ENCODE data around the gene SLC20A1. TPM values are rescaled to one million over a fixed set of nuclear protein-coding genes. Genes with fewer than 3 reads are reported as not detected.
"Not testable (repeated sequence)": the region's sequence is repeated elsewhere in the genome, so short reads cannot be mapped to it uniquely, and the experiment has no call there.

Gene SLC20A1
- polyA plus RNA-seq, 3 donors: 40.0 to 51.5 (median 49.1) TPM

DNA sequence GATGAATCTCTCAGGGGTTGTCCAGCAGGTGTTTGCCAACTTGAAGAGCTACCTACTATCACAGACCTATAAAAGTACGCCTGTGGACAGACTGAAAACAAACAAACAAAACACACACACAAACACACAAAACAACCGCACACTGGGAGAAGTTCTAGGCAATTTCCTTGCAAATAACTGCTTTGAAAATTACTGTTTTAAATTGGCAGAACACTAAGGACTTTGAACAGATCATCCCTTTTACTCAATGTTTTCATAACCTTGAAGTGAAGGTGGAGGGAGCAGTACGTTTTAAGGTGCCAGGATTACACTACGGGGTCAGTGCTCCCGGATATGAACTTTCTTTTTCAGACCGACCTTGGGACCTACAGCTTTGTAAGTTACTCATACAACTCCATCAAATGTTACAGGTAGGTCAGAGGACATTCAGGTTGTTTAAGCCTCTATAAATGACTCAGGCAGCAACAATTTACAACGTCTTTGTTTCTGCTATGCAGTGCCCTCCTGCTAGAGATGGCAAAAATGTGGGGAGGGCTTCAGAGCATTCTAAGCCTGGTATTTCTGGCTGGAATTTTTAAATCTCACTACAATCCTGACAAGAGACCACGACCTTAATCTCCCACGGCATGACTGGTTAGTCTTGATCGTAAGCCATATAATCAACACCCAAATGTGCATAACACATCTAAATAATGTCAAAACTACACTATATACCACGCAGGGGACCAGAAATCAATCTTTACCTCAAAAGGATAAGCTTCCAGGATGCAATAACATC lies 1.4 kb upstream of the SLC20A1 start:
- no peak for DNase-seq

DNA sequence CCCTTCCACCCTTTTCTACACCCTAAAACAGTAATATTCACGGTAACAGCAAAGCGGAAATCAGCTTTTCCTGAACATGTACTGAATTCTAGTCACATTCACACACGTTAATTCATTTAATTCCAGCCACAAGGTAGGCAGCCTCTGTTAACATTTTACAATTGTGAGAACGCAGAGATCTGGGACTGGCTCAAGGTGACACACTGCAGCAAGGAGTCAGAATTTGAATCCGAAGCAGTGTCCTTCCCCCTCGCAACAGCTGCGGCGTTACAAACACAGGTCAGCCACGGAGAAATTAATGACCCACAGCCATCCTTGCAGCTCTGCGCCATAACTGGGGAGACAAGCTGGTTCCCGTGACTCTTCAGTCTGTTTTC lies 818 bp upstream of the SLC20A1 start:
- DNase-seq: no peak

DNA sequence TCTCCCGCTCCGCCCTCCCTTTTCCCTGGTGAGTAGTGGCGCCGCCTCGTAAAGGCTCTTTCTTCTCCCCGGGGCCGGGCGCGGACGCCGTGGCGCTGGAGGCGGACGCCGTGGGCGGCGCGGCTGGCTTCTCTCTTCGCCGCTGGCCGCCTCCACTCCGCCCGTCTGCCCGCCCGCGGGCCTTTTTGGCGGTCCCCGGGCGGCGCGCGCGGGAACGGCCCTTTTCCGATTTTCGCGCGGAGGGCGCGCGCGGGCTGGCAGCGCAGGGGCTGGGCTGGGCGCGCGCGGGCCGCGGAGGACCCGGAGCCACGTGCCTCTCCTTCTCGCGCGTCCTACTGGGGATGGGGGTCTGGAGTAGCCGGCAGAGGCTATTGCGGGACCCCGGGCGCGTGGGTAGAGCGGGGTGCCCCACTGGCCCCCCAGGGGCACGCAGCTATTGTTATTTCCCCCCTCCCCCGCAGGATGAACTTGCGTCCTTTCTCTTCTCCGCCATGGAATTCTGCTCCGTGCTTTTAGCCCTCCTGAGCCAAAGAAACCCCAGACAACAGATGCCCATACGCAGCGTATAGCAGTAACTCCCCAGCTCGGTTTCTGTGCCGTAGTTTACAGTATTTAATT lies 472 bp downstream of the SLC20A1 start:
- no peak for DNase-seq

DNA sequence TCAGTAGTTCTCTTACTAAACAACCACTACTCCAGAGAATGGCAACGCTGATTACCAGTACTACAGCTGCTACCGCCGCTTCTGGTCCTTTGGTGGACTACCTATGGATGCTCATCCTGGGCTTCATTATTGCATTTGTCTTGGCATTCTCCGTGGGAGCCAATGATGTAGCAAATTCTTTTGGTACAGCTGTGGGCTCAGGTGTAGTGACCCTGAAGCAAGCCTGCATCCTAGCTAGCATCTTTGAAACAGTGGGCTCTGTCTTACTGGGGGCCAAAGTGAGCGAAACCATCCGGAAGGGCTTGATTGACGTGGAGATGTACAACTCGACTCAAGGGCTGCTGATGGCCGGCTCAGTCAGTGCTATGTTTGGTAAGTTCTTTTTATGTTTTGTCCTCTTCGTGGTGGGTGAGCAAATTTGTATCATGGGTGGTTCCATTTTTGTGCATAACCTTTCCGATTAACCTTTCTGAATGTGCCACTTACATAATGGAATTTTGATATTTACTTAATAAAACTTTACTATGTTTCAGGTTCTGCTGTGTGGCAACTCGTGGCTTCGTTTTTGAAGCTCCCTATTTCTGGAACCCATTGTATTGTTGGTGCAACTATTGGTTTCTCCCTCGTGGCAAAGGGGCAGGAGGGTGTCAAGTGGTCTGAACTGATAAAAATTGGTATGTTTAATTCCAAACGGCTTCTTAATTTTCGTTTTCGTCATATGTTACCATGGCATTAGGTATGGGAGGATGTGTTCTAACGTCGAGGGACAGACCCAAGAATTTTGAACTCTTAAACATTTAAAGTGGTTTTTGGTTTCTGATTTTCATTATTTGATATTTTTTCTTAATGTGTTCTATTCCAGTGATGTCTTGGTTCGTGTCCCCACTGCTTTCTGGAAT lies 1.3 kb downstream of the SLC20A1 start:
- DNase-seq: no peak

DNA sequence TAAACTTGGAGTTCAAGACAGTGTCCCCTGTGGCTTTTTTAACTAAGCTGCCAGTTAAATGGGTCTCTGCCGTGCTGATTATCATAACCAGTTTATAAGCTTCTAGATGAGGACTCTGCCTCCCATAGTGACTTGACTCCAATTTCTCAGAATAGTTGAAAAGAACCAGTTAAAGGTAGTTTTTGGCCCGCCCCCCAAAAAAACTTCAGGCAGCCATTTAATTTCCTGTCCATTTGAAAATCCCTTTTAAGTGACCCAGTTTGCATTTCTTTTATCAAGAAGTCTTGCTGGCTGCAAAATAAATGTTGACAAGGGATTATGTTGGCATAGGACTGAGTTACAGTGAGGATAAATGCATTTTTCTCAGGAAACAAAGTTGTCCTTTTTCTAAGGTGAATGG lies 2.3 kb downstream of the SLC20A1 start:
- no peak for DNase-seq

DNA sequence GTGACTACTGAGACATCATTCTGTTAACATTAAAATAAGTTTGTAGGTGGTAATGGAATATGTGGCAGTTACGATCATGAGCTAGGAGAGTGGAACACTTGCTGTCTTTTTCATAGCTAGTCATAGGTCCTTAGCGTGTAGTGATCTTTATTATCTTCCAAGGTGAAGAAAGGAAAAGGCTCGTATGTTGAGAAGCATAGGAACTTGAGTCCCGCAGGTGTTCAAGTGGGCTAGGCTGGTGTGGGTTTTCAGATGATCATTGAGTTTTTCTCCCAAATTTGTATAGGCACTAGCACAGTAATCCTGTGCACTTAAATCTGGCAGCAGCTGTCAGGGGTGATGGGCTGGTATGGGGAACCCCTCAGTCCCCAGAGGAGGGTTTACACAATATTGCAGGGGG lies 10.9 kb downstream of the SLC20A1 start:
- no peak for DNase-seq

DNA sequence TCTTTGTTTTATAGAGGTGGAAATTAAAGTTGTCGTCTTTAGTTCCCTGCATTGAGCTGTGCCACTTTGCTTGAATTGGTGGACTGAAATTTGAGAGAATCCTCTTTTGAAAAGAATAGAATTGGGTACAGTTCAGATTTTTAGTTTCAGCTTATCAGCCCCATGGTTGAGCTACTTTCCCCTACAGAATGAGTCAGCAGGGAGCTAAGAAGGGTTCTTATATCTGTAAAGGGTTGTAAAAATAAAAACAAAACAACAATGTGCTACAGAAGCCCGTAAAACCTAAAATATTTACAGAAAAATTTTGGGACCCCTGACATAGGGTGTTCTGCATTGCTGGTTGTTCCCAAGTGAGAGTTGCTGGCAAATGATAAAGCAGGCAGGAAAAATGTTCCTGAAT lies 12.6 kb downstream of the SLC20A1 start:
- no peak for DNase-seq

DNA sequence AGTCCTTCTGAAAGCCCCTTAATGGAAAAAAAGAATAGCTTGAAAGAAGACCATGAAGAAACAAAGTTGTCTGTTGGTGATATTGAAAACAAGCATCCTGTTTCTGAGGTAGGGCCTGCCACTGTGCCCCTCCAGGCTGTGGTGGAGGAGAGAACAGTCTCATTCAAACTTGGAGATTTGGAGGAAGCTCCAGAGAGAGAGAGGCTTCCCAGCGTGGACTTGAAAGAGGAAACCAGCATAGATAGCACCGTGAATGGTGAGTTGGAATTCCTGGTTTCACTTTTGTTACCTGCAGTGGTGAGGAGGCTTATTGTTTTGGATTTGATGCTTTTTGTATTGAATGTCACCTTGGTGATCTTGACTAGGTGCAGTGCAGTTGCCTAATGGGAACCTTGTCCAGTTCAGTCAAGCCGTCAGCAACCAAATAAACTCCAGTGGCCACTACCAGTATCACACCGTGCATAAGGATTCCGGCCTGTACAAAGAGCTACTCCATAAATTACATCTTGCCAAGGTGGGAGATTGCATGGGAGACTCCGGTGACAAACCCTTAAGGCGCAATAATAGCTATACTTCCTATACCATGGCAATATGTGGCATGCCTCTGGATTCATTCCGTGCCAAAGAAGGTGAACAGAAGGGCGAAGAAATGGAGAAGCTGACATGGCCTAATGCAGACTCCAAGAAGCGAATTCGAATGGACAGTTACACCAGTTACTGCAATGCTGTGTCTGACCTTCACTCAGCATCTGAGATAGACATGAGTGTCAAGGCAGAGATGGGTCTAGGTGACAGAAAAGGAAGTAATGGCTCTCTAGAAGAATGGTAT lies 13.3 kb downstream of the SLC20A1 start:
- no peak for DNase-seq

DNA sequence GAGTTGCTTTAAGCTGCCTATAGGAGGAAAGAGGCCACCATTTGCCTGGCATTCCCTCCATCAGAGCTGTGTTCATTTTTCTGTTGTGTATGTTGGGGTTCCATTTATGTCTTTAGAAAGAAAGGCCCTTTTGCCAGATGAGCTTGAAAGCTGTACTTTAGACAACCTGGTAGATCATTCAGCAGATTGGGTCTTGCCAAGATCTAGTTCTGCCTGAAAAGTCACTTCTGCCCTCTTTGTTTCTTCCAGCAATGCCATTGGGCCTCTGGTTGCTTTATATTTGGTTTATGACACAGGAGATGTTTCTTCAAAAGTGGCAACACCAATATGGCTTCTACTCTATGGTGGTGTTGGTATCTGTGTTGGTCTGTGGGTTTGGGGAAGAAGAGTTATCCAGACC lies 14.4 kb downstream of the SLC20A1 start:
- no peak for DNase-seq

DNA sequence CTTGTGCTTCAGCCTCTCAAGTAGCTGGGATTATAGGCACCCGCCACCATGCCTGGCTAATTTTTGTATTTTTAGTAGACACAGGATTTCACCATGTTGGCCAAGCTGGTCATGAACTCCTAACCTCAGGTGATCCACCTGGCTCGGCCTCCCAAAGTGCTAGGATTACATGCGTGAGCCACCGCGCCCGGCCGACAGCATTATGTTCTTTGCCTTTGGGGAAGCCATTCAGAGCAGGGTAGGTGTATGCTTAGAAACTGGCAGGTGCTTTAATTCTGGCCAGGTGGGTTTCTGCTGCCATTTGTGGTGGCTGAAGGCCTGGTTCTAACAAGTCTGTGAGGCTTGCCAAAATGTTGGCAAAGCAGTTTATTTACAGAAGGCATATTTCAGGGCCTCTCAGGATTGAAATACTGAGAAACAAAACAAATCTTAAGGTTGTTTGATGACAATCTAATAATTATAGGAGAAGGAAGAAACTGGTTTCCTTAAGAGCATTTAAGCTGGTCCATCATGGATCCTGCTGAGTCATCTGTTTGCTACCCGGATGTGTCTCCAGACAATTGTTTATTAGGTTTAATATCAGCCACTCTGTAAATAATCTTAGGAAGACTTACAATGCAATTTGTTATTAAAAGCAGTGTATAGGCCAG lies 16.0 kb downstream of the SLC20A1 start:
- no peak for DNase-seq

DNA sequence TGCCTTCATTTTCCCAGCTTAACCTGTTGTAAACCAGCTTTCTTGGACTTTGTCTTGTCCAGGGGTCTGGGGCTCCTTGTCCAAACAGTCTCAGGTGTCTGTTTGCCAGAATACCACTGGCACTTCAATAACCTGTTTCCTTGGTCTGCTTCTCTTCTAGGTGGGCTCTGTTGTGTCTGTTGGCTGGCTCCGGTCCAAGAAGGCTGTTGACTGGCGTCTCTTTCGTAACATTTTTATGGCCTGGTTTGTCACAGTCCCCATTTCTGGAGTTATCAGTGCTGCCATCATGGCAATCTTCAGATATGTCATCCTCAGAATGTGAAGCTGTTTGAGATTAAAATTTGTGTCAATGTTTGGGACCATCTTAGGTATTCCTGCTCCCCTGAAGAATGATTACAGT lies 17.0 kb downstream of the SLC20A1 start:
- DNase-seq: no peak

DNA sequence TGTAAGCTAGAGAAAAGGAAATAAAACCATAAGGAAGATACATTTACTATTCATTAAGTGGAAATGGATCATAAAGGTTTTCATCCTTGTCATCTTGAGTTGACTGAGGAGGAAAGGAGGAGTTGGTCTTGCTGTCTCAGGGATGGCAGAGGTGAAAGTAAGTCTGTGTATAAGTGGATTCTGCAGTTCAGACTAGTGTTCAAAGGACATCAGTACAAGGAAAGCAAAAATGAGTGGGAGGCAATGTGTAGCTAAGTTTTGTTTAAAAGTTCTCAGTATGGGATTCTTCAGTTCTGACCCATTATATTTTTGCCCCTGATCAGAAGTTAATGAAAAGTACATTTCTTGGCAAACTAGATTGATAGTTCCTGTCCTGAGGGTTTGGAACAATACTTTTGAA lies 18.9 kb downstream of the SLC20A1 start:
- DNase-seq: no peak

DNA sequence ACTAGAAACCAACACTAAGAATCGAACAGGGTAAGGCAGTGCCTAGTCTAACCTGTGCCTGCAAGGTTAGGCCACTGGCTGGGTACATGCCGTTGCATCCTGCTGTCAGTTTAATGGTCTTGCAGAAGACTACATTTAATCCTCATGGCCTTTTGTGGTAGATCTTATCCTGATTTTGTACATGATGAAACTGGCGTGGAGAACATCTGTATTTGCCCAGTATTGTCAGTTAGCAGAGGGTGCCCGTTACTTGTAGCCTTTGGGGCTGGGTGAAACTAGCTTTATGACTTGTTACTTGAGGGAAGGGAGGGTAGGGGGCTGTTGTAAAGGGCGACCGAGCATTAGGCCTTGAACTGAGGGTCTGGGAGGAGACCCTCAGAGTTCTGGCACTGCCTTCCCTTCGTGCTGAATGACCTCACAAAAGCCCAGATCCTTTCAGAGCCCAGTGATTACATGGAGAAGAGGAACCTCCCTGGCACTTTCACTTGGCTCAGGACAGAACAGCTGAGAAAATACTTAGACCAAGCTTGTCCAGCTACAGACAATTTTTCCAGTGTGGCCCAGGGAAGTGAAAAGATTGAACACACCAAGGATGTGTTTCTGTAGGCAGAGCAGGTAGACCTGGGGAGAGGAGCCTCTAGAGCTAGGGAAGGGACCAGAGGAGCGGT lies 19.5 kb downstream of the SLC20A1 start:
- DNase-seq: no peak

DNA sequence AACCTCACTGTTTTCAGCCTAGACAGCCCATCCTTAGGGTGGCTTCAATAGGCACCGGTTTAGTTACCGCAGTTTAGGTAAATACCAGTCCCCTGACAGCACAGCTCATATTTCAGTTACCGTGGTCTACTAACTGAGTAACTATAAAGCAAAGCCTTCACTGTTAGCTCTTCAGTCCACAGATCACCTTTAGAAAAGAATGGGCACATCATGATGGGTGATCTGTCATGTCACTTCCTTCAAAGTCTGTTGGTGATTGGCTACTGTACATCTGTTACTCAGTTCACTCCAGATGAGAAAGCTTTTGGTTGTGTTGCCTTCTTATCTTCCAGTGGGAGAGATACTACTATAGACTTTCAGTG lies 21.0 kb downstream of the SLC20A1 start:
- no peak for DNase-seq

DNA sequence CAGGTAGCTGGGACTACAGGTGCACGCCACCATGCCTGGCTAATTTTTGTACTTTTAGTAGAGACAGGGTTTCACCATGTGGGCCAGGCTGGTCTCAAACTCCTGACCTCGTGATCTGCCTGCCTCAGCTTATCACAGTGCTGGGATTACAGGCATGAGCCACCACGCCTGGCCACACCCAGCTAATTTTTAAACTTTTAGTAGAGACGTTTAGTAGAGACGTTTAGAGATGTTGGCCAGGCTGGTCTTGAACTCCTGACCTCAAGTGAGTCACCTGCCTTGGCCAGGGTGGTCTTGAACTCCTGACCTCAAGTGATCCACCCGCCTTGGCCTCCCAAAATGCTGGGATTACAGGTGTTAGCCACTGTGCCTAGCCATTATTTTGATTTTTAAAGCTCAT lies 21.8 kb downstream of the SLC20A1 start:
- DNase-seq: not testable (repeated sequence)

DNA sequence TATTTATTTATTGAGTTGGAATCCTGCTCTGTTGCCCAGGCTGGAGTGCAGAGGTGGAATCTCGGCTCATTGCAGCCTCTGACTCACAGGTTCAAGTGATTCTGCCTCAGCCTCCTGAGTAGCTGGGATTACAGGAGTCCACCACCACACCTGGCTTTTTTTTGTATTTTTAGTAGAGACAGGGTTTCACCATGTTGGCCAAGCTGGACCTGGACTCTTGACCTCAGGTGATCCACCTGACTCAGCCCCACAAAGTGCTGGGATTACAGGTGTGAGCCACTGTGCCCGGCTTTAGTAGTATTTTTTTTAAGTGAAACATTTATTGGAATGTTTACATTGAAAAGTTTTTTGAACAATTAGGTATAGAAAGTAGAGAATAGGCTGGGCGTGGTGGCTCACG lies 23.9 kb downstream of the SLC20A1 start:
- DNase-seq: no peak

DNA sequence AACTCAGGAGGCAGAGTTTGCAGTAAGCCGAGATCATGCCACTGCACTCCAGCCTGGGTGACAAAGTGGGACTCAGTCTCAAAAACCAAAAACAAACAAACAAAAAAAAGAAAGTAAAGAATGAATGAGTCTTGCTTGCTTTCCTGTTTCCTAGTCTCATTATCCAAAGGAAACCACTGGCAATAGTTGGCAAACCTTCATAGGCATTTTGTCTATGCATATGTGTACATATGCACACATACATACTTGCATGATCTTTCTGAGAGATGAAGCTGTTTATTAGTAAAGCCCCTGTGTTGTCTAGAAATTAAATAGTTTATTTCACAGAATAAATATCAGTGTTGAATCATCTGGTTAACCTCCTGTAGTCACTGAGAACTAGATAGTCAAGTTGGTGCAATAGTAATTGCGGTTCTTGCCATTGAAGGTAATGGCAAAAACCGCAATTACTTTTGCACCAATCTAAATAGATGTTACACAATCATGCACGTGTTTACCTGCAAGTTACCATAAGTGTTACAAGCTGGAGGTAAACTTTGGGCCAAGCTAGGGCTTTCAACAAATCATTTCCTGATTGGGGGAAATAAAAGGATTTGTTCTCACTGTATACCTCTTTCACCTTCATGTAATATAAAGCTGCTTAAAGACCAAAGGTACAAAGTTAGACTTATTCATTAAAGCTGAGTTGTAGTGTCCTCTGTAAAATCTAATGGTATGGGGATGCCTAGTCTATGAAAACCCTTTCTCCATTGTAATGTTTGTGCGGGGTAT lies 24.7 kb downstream of the SLC20A1 start:
- DNase-seq: no peak

DNA sequence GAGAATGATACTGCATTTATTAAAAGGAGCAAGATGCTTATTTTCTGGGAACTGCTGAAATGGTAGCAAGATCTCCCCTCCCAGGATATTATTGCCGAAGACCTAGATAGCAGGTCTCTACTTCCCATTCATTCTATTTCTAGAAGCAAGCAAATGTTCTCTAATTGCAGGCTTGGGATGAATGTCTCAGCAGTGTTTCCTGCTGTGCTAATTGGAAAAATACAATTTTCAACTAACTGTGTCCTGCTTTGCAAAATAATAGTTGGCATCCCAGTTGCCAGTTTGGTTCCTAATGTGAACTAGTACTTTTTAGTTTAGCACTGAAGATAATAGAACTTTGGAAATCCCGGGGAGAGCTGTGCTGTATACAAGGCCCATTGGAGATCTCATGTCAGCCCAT lies 26.1 kb downstream of the SLC20A1 start:
- no peak for DNase-seq

DNA sequence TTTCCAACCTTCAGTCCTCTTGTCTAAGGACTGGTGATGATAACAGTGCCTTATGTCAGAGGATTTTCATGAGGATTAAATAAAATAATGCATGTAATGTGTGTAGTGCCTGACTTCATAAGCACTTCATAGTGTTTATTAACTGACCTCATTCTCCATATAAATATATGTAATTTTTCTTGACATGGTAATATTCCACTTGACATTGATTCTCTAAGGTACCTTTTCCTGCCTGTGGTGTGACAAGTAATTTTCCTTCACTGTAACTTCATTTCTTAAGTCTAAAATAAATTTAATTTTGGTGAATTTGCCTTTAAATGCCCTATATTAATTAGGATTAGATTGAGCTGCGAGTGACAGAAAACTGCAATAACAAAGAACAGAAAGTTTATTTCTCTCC lies 27.3 kb downstream of the SLC20A1 start:
- DNase-seq: no peak

DNA sequence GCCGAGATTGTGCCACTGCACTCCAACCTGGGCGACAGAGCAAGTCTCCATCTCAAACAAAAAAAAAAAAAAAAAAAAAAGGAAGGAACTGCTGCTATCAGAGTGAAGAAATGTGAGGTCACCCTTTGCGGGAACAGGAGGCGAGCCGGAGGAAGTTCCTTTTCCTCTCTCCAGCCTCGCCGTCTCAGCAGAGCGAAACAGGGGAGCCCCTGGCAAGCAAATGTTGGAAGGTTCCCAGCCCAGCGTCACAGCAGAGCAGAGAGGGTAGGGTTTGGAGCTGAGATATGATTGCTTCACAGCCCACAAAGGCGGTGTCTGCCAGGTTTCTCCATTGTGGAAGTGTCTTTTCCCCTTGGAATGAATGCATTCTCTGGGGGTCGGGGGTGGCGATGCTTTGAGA lies 28.5 kb downstream of the SLC20A1 start:
- DNase-seq: no peak

Data from renal pelvis (tissue), 4 donors.